Erythroblast (primary cell): ENCODE measurements around the gene EGFR.
"Not testable (repeated sequence)": the region's sequence is repeated elsewhere in the genome, so short reads cannot be mapped to it uniquely, and the experiment has no call there.

Source experiments
- DNase-seq, 2 experiments: peaks; one replicate each; lab custom pipeline; 2025; lab: John Stamatoyannopoulos, UW
- GATA1 ChIP-seq: IDR thresholded peaks from 2 replicates; pipeline ENCODE4 v1.6.1; 2011; ENCODE audit warnings: low read depth, mild to moderate bottlenecking, control low read depth, low read length, moderate library complexity
- POLR2A ChIP-seq: IDR thresholded peaks from 2 replicates; pipeline ENCODE4 v1.6.1; 2011; ENCODE audit warnings: mild to moderate bottlenecking, low read length

EGFR gene

DNA sequence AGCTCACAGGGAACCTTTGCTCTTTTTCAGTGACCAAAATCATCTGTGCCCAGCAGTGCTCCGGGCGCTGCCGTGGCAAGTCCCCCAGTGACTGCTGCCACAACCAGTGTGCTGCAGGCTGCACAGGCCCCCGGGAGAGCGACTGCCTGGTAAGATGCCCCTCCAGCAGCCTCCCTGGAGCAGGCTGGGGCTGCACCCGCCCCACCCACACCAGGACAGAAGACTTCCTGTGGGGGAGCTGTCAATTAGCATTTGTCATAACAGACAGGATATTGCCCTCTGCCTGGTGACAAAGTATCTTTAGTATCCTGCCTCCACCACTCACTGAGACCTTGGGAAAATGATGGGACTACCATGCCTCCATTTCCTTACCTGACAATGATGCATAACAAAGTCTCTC is 133.7 kb downstream of the EGFR start:
- TF ChIP-seq GATA1 (no peak), POLR2A (no peak)
- no peak for DNase-seq

DNA sequence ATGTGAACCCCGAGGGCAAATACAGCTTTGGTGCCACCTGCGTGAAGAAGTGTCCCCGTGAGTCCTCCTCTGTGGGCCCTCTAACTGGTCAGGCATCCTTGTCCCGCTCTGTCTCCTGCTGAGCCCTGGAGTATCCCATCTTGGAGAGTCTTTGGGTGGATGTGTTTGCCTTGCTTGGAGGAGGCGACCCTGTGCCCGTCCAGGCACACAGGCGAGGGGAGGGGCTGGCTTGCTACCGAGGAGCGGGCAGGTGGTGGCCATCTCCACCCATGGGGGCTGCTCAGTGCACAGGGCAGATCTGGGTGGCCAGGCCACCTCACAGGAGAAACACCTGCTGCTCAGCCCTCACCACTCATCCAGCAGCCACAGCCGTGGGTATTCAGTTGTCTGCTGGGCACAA is 135.3 kb downstream of the EGFR start:
- DNase-seq, result no peak
- TF ChIP-seq POLR2A (no peak), GATA1 (no peak)

DNA sequence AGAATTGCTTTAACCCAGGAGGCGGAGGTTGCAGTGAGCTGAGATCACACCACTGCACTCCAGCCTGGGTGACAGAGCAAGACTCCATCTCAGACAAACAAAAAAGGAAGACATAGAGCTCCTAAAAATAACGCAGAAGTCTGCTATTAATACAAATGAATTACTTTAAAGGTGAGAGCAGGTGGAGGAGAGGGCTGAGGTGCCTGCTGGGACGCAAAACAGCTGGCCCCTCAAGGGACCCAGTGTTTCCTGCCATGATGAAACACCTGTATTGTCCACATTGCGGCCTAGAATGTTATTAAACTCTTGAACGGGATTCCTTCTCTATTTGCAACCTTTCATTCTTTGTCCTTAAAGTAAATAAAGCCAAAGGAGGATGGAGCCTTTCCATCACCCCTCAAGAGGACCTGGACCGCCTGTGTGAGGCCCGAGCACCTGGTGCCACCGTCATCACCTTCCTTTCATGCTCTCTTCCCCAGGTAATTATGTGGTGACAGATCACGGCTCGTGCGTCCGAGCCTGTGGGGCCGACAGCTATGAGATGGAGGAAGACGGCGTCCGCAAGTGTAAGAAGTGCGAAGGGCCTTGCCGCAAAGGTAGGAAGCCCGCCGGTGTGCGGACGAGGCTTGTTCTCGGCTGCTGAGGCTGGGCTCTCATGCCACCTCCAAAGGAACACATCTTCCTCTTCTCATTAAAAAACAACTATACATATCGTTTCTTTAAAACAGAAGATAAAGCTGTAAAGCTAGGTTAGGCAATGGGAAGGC is 136.7 kb downstream of the EGFR start:
- TF ChIP-seq POLR2A, result no peak
- TF ChIP-seq GATA1, result no peak

DNA sequence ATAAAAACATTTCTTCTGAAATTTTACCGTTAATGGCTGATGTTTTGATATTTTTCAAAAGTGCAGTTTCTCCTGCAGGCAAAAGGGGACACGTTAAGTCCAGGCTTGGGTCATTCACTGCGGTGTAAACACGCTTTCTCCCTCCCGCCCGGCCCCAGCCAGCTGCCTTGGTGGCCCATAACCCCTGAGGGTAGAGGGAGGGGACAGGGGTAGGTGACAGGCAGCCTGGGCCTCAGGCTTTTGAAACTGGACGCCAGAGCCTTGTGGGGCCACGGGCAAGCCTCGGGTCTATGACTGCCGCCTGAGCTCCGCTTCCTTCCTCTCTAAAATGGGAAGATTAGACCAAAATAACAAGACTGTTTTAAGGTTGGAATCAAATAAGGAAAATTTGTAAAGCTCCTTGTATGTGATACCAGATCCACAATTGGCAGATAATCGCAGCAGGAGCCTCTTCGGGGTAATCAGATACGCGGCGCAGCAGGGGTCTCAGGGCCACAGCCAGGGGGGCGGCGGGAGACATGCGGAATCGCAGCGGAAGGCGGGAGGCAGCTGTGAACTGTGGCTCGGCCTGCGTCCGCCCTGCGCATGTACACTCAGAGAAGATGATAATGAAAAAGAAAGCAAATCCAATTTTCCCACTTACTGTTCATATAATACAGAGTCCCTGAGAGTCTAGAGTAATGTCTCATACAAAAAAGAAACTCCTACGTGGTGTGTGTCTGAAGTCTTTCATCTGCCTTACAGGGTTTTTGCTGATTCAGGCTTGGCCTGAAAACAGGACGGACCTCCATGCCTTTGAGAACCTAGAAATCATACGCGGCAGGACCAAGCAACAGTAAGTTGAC is 138.3 kb downstream of the EGFR start:
- TF ChIP-seq POLR2A (no peak), GATA1 (no peak)
- no peak for DNase-seq

More for the DNA sequence above, 136.7 kb downstream of the EGFR start:
- DNase-seq, result no peak

DNA sequence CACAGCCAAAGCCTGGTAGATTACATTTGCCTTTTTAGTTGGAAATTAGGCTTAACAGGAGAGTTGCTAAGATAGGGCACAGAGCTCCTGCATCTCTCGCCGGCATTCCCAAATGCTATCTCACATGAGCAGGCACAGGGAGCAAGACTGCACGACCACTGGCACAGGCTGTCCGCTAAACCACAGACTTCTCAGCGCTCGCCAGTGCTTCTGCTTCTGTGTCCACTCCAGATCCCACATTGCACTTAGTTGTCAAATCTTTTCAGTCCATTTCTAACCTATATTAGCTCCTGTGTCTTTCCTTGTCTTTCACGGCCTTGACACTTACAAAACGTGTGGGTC is 138.9 kb downstream of the EGFR start:
- TF ChIP-seq GATA1, result no peak
- TF ChIP-seq POLR2A, result no peak
- no peak for DNase-seq

DNA sequence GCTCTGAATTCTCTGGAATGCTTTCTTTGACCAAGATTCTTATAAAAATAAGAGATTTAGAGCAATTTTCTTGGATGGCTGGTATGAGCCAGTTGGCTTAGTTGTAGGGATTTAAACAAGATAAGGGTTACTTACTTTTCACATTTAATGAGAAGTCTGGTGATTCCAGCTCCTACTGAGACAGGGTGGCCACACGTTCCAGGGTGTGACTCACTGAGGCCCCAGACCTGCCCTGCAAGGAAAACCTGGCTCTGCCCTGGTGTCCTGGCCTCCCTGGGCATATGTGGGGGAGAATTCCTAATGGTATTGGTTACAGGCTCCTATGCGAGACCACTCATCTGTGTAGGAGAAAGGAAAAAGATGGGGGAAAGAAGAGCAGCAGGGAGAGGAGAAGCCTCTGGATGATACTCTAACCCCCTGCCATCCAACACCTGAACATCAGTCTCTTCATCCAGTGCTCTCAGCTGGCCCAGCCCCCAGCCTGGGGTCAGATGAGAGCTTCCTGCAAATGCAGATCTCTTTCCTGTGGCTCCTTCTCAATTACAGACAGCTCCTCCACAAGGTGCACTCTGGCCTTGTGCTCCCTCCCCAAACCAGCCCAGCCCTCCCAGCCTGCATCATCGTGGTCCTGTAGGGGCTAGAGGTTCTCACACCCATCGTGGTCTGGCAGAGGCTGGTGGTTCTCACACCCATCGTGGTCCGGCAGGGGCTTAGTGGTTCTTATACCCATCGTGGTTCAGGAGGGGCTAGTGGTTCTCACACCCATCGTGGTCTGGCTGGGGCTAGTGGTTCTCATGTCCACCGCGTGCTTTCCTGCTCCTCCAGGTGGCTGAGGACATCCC is 139.9 kb downstream of the EGFR start:
- TF ChIP-seq GATA1 (no peak), POLR2A (no peak)
- DNase-seq, result no peak

DNA sequence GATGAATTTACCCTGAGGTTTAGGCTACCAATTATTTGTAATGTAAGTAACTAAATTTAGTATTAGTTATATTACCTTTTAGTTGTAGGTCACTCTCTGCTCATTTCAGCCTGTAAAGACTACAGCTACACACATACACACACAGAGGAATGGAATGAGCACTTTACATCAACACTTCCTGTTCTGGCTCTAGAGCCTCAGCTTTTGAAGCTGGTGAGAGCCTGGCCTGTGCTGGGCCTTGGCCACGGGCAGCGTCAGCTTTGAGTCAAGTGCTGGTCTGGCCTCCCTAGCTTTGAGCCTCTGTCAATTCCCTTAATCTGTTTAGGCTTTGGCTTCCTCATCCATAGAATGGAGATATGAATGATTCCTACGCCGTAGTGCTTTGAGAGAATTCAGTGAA is 141.7 kb downstream of the EGFR start:
- TF ChIP-seq POLR2A, result no peak
- no peak for TF ChIP-seq GATA1

DNA sequence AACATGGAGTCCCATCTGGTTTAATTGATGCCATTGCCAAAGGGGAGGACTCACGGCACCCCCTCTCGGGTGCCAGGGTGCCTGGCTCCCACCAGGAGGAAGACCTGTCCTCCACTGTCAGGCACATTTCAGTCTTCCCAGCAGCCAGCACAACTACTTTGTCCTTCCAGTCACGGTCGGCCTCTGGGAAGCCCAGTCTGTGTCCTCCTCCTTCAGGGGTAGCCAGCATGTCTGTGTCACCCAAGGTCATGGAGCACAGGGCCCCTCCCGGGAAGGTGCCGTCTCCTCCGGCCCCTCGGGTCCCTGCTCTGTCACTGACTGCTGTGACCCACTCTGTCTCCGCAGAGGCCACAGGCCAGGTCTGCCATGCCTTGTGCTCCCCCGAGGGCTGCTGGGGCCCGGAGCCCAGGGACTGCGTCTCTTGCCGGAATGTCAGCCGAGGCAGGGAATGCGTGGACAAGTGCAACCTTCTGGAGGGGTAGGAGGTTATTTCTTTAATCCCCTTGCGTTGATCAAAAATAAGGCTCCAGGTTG is 142.4 kb downstream of the EGFR start:
- no peak for TF ChIP-seq GATA1
- TF ChIP-seq POLR2A, result no peak
- no peak for DNase-seq

More for the DNA sequence above, 141.7 kb downstream of the EGFR start:
- DNase-seq, result no peak

DNA sequence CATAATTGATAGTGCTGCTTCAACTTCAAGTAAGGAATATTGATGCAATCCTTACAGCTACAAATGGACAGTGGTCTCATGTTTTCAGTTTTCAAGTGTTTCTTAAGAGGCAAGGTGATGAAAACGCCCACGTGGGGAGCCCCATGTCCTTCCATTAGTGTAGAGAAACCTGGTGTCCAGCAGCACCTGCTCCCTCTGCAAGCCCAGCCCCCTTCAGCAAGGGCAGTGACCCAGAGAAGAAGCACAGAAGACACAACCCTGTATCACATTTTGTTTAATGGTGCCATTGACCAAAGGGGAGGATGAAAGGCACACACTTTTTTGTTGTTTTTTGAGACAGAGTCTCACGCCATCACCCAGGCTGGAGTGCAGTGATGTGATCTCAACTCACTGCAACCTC is 143.7 kb downstream of the EGFR start:
- TF ChIP-seq POLR2A (no peak), GATA1 (no peak)
- no peak for DNase-seq

DNA sequence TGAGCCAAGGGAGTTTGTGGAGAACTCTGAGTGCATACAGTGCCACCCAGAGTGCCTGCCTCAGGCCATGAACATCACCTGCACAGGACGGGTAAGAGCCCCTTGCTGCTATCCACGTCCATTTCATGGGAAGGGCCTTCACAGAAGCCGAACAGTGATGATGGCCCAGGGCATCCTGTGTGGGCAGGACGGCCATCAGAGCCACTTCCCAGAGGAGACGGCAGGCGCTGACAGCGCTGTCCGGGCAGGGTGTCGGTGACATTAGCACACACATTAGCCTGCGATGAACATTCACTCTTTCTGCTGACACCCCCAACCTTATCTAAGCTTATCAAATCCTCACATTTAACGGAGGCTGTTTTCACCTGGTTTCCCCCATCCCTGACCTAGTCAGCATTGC is 144.9 kb downstream of the EGFR start:
- no peak for DNase-seq
- TF ChIP-seq POLR2A, result no peak

DNA sequence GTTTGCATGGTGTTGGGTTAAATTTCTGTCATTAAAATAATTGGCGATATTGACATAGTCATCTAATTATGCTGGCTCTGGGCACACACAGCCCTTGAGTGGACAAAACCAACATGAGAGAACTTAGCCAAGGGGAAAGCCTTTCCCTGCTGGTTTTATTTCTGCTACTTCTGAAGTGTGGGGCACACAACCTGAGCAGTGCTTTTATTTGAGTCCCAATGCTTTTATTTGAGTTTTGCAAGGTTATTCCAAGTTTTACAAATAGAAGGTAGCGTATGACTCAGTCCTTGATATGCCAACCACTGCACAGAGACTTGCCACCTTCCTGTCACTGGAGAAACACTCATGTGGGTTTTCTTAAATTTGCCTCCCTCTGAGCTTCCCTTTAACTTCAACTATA is 145.7 kb downstream of the EGFR start:
- DNase-seq, result no peak
- TF ChIP-seq GATA1, result no peak

DNA sequence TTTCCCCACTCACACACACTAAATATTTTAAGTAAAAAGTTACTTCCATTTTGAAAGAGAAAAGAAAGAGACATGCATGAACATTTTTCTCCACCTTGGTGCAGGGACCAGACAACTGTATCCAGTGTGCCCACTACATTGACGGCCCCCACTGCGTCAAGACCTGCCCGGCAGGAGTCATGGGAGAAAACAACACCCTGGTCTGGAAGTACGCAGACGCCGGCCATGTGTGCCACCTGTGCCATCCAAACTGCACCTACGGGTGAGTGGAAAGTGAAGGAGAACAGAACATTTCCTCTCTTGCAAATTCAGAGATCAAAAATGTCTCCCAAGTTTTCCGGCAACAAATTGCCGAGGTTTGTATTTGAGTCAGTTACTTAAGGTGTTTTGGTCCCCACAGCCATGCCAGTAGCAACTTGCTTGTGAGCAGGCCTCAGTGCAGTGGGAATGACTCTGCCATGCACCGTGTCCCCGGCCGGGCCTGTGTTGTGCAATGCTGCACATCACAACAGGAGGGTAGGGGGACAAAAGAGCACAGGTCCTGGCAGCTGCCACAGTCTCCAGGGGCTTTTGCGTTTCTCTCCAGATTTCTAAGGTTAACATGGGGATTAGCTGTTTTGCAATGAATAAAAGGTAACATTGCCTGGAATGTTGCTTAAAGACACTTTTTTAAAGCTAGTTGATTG is 146.5 kb downstream of the EGFR start:
- TF ChIP-seq GATA1 (no peak), POLR2A (no peak)
- DNase-seq, result no peak

DNA sequence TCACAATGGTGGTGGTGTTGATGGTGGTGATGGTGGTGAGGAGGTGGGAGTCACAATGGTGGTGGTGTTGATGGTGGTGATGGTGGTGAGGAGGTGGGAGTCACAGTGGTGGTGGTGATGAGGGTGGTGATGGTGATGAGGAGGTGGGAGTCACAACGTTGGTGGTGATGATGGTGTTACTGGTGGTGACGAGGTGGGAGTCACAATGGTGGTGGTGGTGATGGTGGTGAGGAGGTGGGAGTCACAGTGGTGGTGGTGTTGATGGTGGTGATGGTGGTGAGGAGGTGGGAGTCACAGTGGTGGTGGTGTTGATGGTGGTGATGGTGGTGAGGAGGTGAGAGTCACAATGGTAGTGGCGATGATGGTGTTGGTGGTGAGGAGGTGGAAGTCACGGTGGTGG is 148.5 kb downstream of the EGFR start:
- not testable (repeated sequence) for DNase-seq
